Upper lobe of left lung (tissue), 6 donors: ENCODE results near the gene NME3. TPM values are rescaled to one million over a fixed set of nuclear protein-coding genes. Genes with fewer than 3 reads are reported as not detected.
A peak's percentile ranks its signal among the peaks of the same experiment; 100 is the strongest.

Experiments
- ATAC-seq, 2 donors: fragments of 200-7000 bp; cut with Tn5 transposase; one replicate each; pipeline ENCODE4 v1.9.1; 2022; ENCODE audit warnings: mild to moderate bottlenecking in 2 of 2, moderate library complexity in 2 of 2; ENCODE audit not compliant: low FRiP score in 2 of 2
- DNase-seq, 2 donors: peaks; one replicate each; pipeline ENCODE4 v3.0.0-alpha.2; 2019 to 2020
- H3K27ac ChIP-seq, 4 donors: fragments of 200-600 bp; sonication (generic); one replicate each; pipeline ENCODE4 v1.5.1; 2016 to 2019
- H3K27me3 ChIP-seq, 4 donors: fragments of 200-600 bp; sonication (generic); one replicate each; pipeline ENCODE4 v1.5.1; 2017 to 2019
- H3K36me3 ChIP-seq, 4 donors: fragments of 200-600 bp; sonication (generic); one replicate each; pipeline ENCODE4 v1.5.1; 2016 to 2019
- H3K4me1 ChIP-seq, 4 donors: fragments of 200-600 bp; sonication (generic); one replicate each; pipeline ENCODE4 v1.5.1; 2018 to 2019
- H3K4me3 ChIP-seq, 4 donors: fragments of 200-600 bp; sonication (generic); one replicate each; pipeline ENCODE4 v1.5.1; 2017 to 2019; ENCODE audit warnings: mild to moderate bottlenecking in 2 of 4, moderate library complexity in 1 of 4
- H3K9me3 ChIP-seq, 4 donors: fragments of 200-600 bp; sonication (generic); one replicate each; pipeline ENCODE4 v1.5.1; 2018 to 2019
- CTCF ChIP-seq, 6 experiments: fragments of 450-650 bp in 4 of 6; fragments of 200-600 bp in 2 of 6; sonication (generic) in 2 of 6; IDR thresholded peaks; one replicate each; pipeline ENCODE4 v1.5.1; 2016 to 2019; ENCODE audit warnings: antibody characterized with exemption in 6 of 6
- EP300 ChIP-seq, 4 donors: sonication (generic); formaldehyde crosslinking; IDR thresholded peaks; one replicate each; pipeline ENCODE4 v1.5.1; 2017; ENCODE audit warnings: antibody characterized with exemption in 4 of 4, control low read depth in 2 of 4
- POLR2A ChIP-seq, 4 donors: fragments of 450-650 bp; IDR thresholded peaks; one replicate each; pipeline ENCODE4 v1.5.1; 2016 to 2017; ENCODE audit warnings: antibody characterized with exemption in 4 of 4, mild to moderate bottlenecking in 2 of 4
- POLR2AphosphoS5 ChIP-seq, 2 donors: sonication (generic); formaldehyde crosslinking; IDR thresholded peaks; one replicate each; pipeline ENCODE4 v1.5.1; 2017; ENCODE audit warnings: antibody characterized with exemption in 2 of 2
- WGBS, 2 donors: methylation state at CpG; one replicate each; pipeline ENCODE4 v1.1.5; 2017 to 2018; 5-methylcytosine and 5-hydroxymethylcytosine counted together
- total RNA-seq, 6 donors: library from RNA; depleted of rRNA in 4 of 6; stranded (reverse); fragments of >200 nt in 4 of 6; gene quantifications; one replicate each; pipeline versions ENCODE4 v1.1.0 to v1.2.1, GENCODE V29; 2016 to 2021
- donor health status: DM: no; HTN: no; CAD: no; lungs with moderate emphysema.
- donor health status: DM: no; HTN: yes; CAD: no; lungs with severe emphysema.

The NME3 gene
- total RNA-seq, 6 donors from 2014 or later, result 57.8 to 155 (median 78.9) TPM

- Histone ChIP-seq H3K4me3 (no peak overlapping the region), H3K4me1 (peaks cover 7 to 12% (median 8%) of the 10 kb centered on the region in 4 donors), H3K27me3 (no peaks in the 10 kb centered on the region), H3K36me3 (peaks cover 8 to 78% (median 54%) of the 10 kb centered on the region in 4 donors), H3K9me3 (no peaks in the 10 kb centered on the region), H3K27ac (no peak overlapping the region)
- no peak for ATAC-seq
- WGBS, 2 donors, result 94 to 95% methylated on average over 21 to 37 of the region's 37 CpGs
- TF ChIP-seq CTCF (IDR thresholded peaks at IDR 0.05), result no peak
- TF ChIP-seq POLR2AphosphoS5 (IDR thresholded peaks at IDR 0.05), result no peak
- TF ChIP-seq POLR2A (IDR thresholded peaks at IDR 0.05), result no peak
- TF ChIP-seq EP300 (IDR thresholded peaks at IDR 0.05), result no peak
- peak in 1 of 2 donors; percentile 82 for DNase-seq
These were observed 43.4 kb downstream of the NME3 start for GRCh38 chr16:1727651-1728624.

GRCh38 chr16:1726661-1727502 lies 44.5 kb downstream of the NME3 start:
- H3K4me1 ChIP-seq, result peaks cover 17 to 22% (median 18%) of the 10 kb centered on the region in 4 donors
- TF ChIP-seq EP300 (IDR thresholded peaks at IDR 0.05) (no peak), POLR2AphosphoS5 (IDR thresholded peaks at IDR 0.05) (no peak), CTCF (IDR thresholded peaks at IDR 0.05) (no peak)
- no peaks in the 10 kb centered on the region for H3K27me3 ChIP-seq
- ATAC-seq, result no peak
- no peak overlapping the region for H3K4me3 ChIP-seq
- 94 to 96% methylated on average over 28 to 32 of the region's 32 CpGs for WGBS, 2 donors
- no peaks in the 10 kb centered on the region for H3K9me3 ChIP-seq
- H3K27ac ChIP-seq, result no peak overlapping the region
- peak in 1 of 2 donors; percentile 64 for DNase-seq
- H3K36me3 ChIP-seq, result peaks cover 8 to 68% (median 44%) of the 10 kb centered on the region in 4 donors

- ATAC-seq, result no peak
- TF ChIP-seq CTCF (IDR thresholded peaks at IDR 0.05), result no peak
- no peak for TF ChIP-seq EP300 (IDR thresholded peaks at IDR 0.05)
- no peak for TF ChIP-seq POLR2AphosphoS5 (IDR thresholded peaks at IDR 0.05)
- no peak for TF ChIP-seq POLR2A (IDR thresholded peaks at IDR 0.05)
- H3K27ac ChIP-seq, result no peak overlapping the region
- H3K9me3 ChIP-seq, result no peaks in the 10 kb centered on the region
- H3K4me3 ChIP-seq, result no peak overlapping the region
- 92 to 94% methylated on average over 12 of the region's 12 CpGs for WGBS, 2 donors
- peak in 1 of 2 donors; percentile 38 for DNase-seq
- no peaks in the 10 kb centered on the region for H3K27me3 ChIP-seq
- peaks cover 7 to 51% (median 37%) of the 10 kb centered on the region in 4 donors for H3K36me3 ChIP-seq
- peaks cover 22 to 45% (median 29%) of the 10 kb centered on the region in 4 donors for H3K4me1 ChIP-seq
These were observed 46.9 kb downstream of the NME3 start for GRCh38 chr16:1724491-1724890.

- DNase-seq (peak in 1 of 2 donors; percentile 38), ATAC-seq (peak in 1 of 2 donors; percentile 56)
- Histone ChIP-seq H3K4me1 (peaks cover 22 to 46% (median 32%) of the 10 kb centered on the region in 4 donors), H3K27ac (peak overlapping the region in 3 of 4 donors; percentile 19 to 78 (median 53)), H3K36me3 (peaks cover 0 to 42% (median 28%) of the 10 kb centered on the region in 4 donors), H3K27me3 (no peaks in the 10 kb centered on the region), H3K9me3 (no peaks in the 10 kb centered on the region), H3K4me3 (no peak overlapping the region)
- TF ChIP-seq CTCF (IDR thresholded peaks at IDR 0.05) (peak in 5 of 6 experiments; percentile 58 to 86 (median 60)), POLR2AphosphoS5 (IDR thresholded peaks at IDR 0.05) (no peak), POLR2A (IDR thresholded peaks at IDR 0.05) (no peak), EP300 (IDR thresholded peaks at IDR 0.05) (no peak)
- 62 to 64% methylated on average over 6 of the region's 6 CpGs for WGBS, 2 donors
These were observed 47.7 kb downstream of the NME3 start for GRCh38 chr16:1723450-1724147.
